GM21529 (cell line): ENCODE measurements around the gene PLCB4.

Experiments
- ATAC-seq: cut with Tn5 transposase; IDR thresholded peaks from one replicate; pipeline ENCODE4 v1.9.1; 2021; ENCODE audit not compliant: unreplicated experiment

Gene PLCB4

GRCh38 chr20:9059931-9060330 lies 9.0 kb upstream of the PLCB4 start:
- no peak for ATAC-seq

GRCh38 chr20:9061434-9061833 lies 7.5 kb upstream of the PLCB4 start:
- ATAC-seq = no peak

GRCh38 chr20:9062066-9062465 lies 6.8 kb upstream of the PLCB4 start:
- ATAC-seq = no peak

- no peak for ATAC-seq
These were observed 2.7 kb upstream of the PLCB4 start for GRCh38 chr20:9066191-9066590.

GRCh38 chr20:9068233-9068801 lies 570 bp upstream of the PLCB4 start:
- no peak for ATAC-seq

GRCh38 chr20:9070304-9070703 lies 1.4 kb downstream of the PLCB4 start:
- ATAC-seq = no peak

GRCh38 chr20:9071976-9072726 lies 3.3 kb downstream of the PLCB4 start:
- ATAC-seq = no peak

- no peak for ATAC-seq
These were observed 4.1 kb downstream of the PLCB4 start for GRCh38 chr20:9072861-9073500.

GRCh38 chr20:9075264-9076095 lies 6.6 kb downstream of the PLCB4 start:
- no peak for ATAC-seq

GRCh38 chr20:9076440-9076839 lies 7.6 kb downstream of the PLCB4 start:
- ATAC-seq = no peak

- ATAC-seq = no peak
These were observed 10.2 kb downstream of the PLCB4 start for GRCh38 chr20:9078826-9079731.

GRCh38 chr20:9081423-9081966 lies 12.6 kb downstream of the PLCB4 start:
- ATAC-seq = no peak

- no peak for ATAC-seq
These were observed 13.9 kb downstream of the PLCB4 start for GRCh38 chr20:9082741-9083140.

- ATAC-seq = no peak
These were observed 18.8 kb downstream of the PLCB4 start for GRCh38 chr20:9087531-9088217.

GRCh38 chr20:9088556-9088955 lies 19.7 kb downstream of the PLCB4 start:
- ATAC-seq = no peak

- ATAC-seq = no peak
These were observed 23.2 kb downstream of the PLCB4 start for GRCh38 chr20:9092113-9092512.

GRCh38 chr20:9092655-9093054 lies 23.8 kb downstream of the PLCB4 start:
- ATAC-seq = no peak

GRCh38 chr20:9093218-9093957 lies 24.5 kb downstream of the PLCB4 start:
- no peak for ATAC-seq

GRCh38 chr20:9099372-9099771 lies 30.5 kb downstream of the PLCB4 start:
- no peak for ATAC-seq
